ENCODE measurements around the gene KRT15. TPM values are rescaled to one million over a fixed set of nuclear protein-coding genes. Genes with fewer than 3 reads are reported as not detected.

The KRT15 gene
- total RNA-seq, 4 donors from 2014 or later: not detected

- TF ChIP-seq CTCF (IDR thresholded peaks at IDR 0.05; ENCODE audit: low read depth): no peak
These were observed 11.7 kb upstream of the KRT15 start for GRCh38 chr17:41530062-41531048.

- TF ChIP-seq CTCF (IDR thresholded peaks at IDR 0.05; ENCODE audit: low read depth): no peak
These were observed 10.8 kb upstream of the KRT15 start for GRCh38 chr17:41529491-41529915.

DNA sequence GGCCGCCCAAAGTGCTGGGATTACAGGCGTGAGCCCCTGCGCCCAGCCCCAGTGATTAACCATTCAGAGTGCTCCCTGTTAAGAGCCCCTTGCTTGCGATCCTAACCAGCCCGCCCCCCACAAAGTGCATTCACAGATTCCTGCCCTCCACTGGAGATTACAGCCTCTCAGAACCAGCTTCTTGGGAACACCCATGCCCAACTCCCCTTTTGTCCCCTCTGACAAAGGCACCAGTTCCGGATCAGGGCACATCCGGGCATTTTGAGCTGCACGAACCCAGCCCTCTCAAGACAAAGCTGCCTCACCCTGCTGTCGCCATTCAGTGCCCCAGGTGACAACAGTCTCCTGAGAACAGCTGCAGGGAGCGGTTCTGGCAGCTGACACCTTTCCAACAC is 10.3 kb upstream of the KRT15 start:
- TF ChIP-seq CTCF (IDR thresholded peaks at IDR 0.05; ENCODE audit: low read depth): no peak

- no peak for TF ChIP-seq CTCF (IDR thresholded peaks at IDR 0.05; ENCODE audit: low read depth)
These were observed 8.7 kb upstream of the KRT15 start for GRCh38 chr17:41527063-41528023.

DNA sequence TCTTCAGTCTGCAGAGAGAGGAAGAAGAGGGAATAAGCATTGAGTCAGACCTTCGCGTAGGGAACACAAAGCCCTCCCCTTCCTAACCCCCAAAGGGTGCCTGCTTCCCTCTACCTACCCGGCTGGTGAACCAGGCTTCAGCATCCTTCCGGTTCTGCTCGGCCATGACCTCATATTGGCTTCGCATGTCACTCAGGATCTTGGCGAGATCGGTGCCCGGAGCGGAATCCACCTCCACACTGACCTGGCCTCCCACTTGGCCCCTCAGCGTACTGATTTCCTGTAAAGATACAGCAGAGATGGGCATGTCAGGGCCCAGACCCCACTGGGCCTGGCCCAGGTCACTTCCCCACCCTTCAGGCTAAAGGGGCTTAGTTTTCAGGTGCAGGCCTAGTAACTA is 5.6 kb upstream of the KRT15 start:
- TF ChIP-seq CTCF (IDR thresholded peaks at IDR 0.05; ENCODE audit: low read depth): no peak

- no peak for TF ChIP-seq CTCF (IDR thresholded peaks at IDR 0.05; ENCODE audit: low read depth)
These were observed 5.1 kb upstream of the KRT15 start for GRCh38 chr17:41523787-41524186.

DNA sequence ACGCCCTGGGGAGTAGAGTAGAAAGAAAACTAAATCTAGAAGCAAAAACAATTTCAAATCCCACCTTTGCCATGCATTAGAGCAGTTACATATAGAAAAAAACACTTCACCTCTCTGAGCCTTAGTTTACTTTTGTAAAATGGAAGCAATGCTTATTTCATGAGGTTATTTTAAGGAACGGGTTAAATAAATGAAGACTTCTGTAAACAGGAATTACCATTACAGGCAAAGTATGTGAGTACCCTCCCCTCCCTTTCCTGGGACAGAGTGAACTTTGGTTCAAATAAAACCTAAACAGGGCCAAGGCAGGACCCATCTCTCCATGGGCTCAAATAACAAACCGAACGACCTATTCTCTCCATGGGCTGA is 4.5 kb upstream of the KRT15 start:
- no peak for TF ChIP-seq CTCF (IDR thresholded peaks at IDR 0.05; ENCODE audit: low read depth)
